ENCODE data around the gene HACL1. TPM values are rescaled to one million over a fixed set of nuclear protein-coding genes. Genes with fewer than 3 reads are reported as not detected.

HACL1 gene
- 23.6 to 31.5 TPM (median 25.5 TPM) in 5 replicates for total RNA-seq (2022; extraction: Qiagen RNA extraction; ENCODE audit: low read depth)

DNA sequence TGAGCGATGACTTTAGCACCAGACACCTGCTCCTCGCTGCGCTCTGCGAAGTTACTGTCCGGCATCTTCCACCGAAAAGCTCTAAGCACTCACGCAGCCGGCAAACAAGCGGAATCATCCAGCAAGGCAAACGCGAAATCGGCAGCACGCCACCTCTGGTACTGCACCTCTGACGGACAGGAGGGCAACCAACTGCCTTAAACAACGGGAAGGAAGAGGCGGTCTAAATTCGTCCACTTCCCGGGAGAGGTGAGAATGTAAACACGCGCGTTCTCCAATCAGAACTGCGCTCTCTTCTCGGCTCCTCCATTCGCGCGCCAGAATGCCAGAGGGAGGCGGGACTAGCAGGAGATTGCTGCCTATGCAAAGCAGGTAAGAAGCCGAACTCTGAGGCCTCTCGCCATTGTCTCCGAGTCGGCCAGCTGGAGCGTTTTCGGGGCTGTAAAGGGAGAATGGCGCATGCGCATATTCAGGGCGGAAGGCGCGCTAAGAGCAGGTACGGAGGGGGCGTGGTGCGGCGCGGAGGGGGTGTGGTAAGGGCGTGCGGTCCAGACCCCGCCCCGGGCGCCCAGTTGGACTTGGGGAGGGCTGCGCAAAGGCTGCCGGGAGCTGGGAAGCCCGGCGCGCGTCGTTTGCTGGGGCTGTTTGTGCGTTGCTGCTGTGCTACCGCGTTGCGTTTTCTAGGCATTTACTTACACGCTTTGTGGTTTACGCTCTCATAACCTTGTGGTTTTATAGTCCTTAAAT lies at the start of gene HACL1, which contains the start of gene BTD:
Gene HACL1, minus strand, starts transcription at position 171 of the 747 bp plus-strand sequence. Its CDS starts 106 bp downstream, at position 65.
Gene BTD, plus strand, starts transcription at position 347 of the 747 bp plus-strand sequence. CDS start 33,695 bp downstream, outside the sequence.

GRCh38 chr3:15521573-15521965 lies 79.8 kb downstream of the HACL1 start, which contains the start of gene COLQ:
Gene COLQ, minus strand, starts transcription at chr3:15521706. Its CDS starts 81 bp downstream, at chr3:15521625.

Other genes starting within 250 kb of the HACL1 start
- gene METTL6, start 174.0 kb downstream of the HACL1 start, total RNA-seq (2022; extraction: Qiagen RNA extraction; ENCODE audit: low read depth), result 26.5 to 33.6 TPM (median 27.9 TPM) in 5 replicates
- gene EAF1, start 174.0 kb downstream of the HACL1 start, total RNA-seq (2022; extraction: Qiagen RNA extraction; ENCODE audit: low read depth), result 13.3 to 18.1 TPM (median 15.1 TPM) in 5 replicates
- 0.28 to 0.53 TPM (median 0.36 TPM) in 5 replicates for gene COLQ, start 79.9 kb downstream of the HACL1 start, total RNA-seq (2022; extraction: Qiagen RNA extraction; ENCODE audit: low read depth)
- 15.5 to 21.1 TPM (median 16.8 TPM) in 5 replicates for gene BTD, start 176 bp upstream of the HACL1 start, total RNA-seq (2022; extraction: Qiagen RNA extraction; ENCODE audit: low read depth)
- 40.5 to 60.8 TPM (median 49.8 TPM) in 5 replicates for gene ANKRD28, start 196.4 kb upstream of the HACL1 start, total RNA-seq (2022; extraction: Qiagen RNA extraction; ENCODE audit: low read depth)

All from A549 treated with CpdA at 1 μM for 4 hours (cell line).